ENCODE data around the gene EPB42. TPM values are rescaled to one million over a fixed set of nuclear protein-coding genes. Genes with fewer than 3 reads are reported as not detected.
A peak's percentile ranks its signal among the peaks of the same experiment; 100 is the strongest.

EPB42 gene
- total RNA-seq, 4 donors from 2014 or later, result 0.12 to 0.40 TPM; not detected in 2

GRCh38 chr15:43238671-43239131 lies 17.9 kb upstream of the EPB42 start:
- peak; percentile 63 for ATAC-seq
- H3K27ac ChIP-seq, result no peak overlapping the region
- no peaks in the 10 kb centered on the region for H3K9me3 ChIP-seq
- H3K4me3 ChIP-seq, result no peak overlapping the region
- 40% methylated on average over 1 of the region's 10 CpGs; no CpG with 5 or more reads in 1 of the 2 donors for WGBS, 2 donors (ENCODE audit: low coverage in 1 of 2)
- TF ChIP-seq EP300 (IDR thresholded peaks at IDR 0.05), result no peak
- TF ChIP-seq POLR2A (IDR thresholded peaks at IDR 0.05), result no peak
- no peak for TF ChIP-seq CTCF (IDR thresholded peaks at IDR 0.05)
- TF ChIP-seq POLR2AphosphoS5 (IDR thresholded peaks at IDR 0.05), result no peak
- no peaks in the 10 kb centered on the region for H3K36me3 ChIP-seq
- no peaks in the 10 kb centered on the region for H3K4me1 ChIP-seq
- peaks cover 25% of the 10 kb centered on the region for H3K27me3 ChIP-seq

- no peak for ATAC-seq
- TF ChIP-seq POLR2A (IDR thresholded peaks at IDR 0.05) (no peak), EP300 (IDR thresholded peaks at IDR 0.05) (no peak)
- no peaks in the 10 kb centered on the region for H3K36me3 ChIP-seq
- WGBS, 2 donors (ENCODE audit: low coverage in 1 of 2), result 64 to 66% methylated on average over 5 to 7 of the region's 9 CpGs
- no peak overlapping the region for H3K27ac ChIP-seq
- H3K9me3 ChIP-seq, result no peaks in the 10 kb centered on the region
- H3K27me3 ChIP-seq, result peaks cover 25% of the 10 kb centered on the region
- no peak overlapping the region for H3K4me3 ChIP-seq
- H3K4me1 ChIP-seq, result no peaks in the 10 kb centered on the region
Observed at GRCh38 chr15:43237842-43238470, 17.1 kb upstream of the EPB42 start.

- no peak for ATAC-seq
- Histone ChIP-seq H3K27ac (no peak overlapping the region), H3K4me1 (no peaks in the 10 kb centered on the region), H3K9me3 (no peaks in the 10 kb centered on the region), H3K27me3 (peaks cover 25% of the 10 kb centered on the region), H3K4me3 (no peak overlapping the region), H3K36me3 (no peaks in the 10 kb centered on the region)
- WGBS, 2 donors (ENCODE audit: low coverage in 1 of 2), result 90 to 100% methylated on average over 1 to 2 of the region's 6 CpGs
- TF ChIP-seq POLR2A (IDR thresholded peaks at IDR 0.05) (no peak), CTCF (IDR thresholded peaks at IDR 0.05) (no peak), POLR2AphosphoS5 (IDR thresholded peaks at IDR 0.05) (no peak), EP300 (IDR thresholded peaks at IDR 0.05) (no peak)
Observed at GRCh38 chr15:43235536-43235935, 14.7 kb upstream of the EPB42 start.

- no peak for ATAC-seq
- H3K9me3 ChIP-seq, result no peaks in the 10 kb centered on the region
- 56 to 90% methylated on average over 2 to 3 of the region's 3 CpGs for WGBS, 2 donors (ENCODE audit: low coverage in 1 of 2)
Observed at GRCh38 chr15:43232289-43232874, 11.6 kb upstream of the EPB42 start.

GRCh38 chr15:43230640-43231115 lies 9.9 kb upstream of the EPB42 start:
- TF ChIP-seq POLR2AphosphoS5 (IDR thresholded peaks at IDR 0.05) (peak; percentile 7), EP300 (IDR thresholded peaks at IDR 0.05) (no peak)
- Histone ChIP-seq H3K9me3 (no peaks in the 10 kb centered on the region), H3K4me3 (no peak overlapping the region), H3K27me3 (peaks cover 4% of the 10 kb centered on the region), H3K36me3 (no peaks in the 10 kb centered on the region), H3K4me1 (peaks cover 0 to 5% (median 0%) of the 10 kb centered on the region in 3 donors), H3K27ac (peak overlapping the region in 3 of 4 donors; percentile 55 to 64 (median 62))
- 40 to 57% methylated on average over 1 to 2 of the region's 2 CpGs for WGBS, 2 donors (ENCODE audit: low coverage in 1 of 2)
- ATAC-seq, result peak; percentile 92

More at GRCh38 chr15:43232289-43232874, 11.6 kb upstream of the EPB42 start:
- H3K4me1 ChIP-seq, result peaks cover 0 to 5% (median 0%) of the 10 kb centered on the region in 3 donors
- H3K27ac ChIP-seq, result no peak overlapping the region
- peaks cover 7% of the 10 kb centered on the region for H3K27me3 ChIP-seq
- TF ChIP-seq EP300 (IDR thresholded peaks at IDR 0.05), result no peak
- no peak for TF ChIP-seq POLR2AphosphoS5 (IDR thresholded peaks at IDR 0.05)
- no peak for TF ChIP-seq POLR2A (IDR thresholded peaks at IDR 0.05)
- TF ChIP-seq CTCF (IDR thresholded peaks at IDR 0.05), result no peak
- no peaks in the 10 kb centered on the region for H3K36me3 ChIP-seq
- H3K4me3 ChIP-seq, result no peak overlapping the region

Data from gastroesophageal sphincter (tissue), 4 donors.